Spleen (tissue), 11 donors: ENCODE measurements around the gene MESP2. TPM values are rescaled to one million over a fixed set of nuclear protein-coding genes. Genes with fewer than 3 reads are reported as not detected.

ENCODE experiments used
- DNase-seq: peaks from one replicate; pipeline ENCODE4 v3.0.0-alpha.2; 2020
- H3K27ac ChIP-seq, 8 donors: fragments of 200-600 bp; sonication (generic) in 7 of 8; 1 replicate in 4 of 8; 2 replicates in 4 of 8; pipeline versions ENCODE4 v1.5.0 to v1.8.0; 2016 to 2021; ENCODE audit warnings: inconsistent platforms in 4 of 8, mild to moderate bottlenecking in 4 of 8, moderate library complexity in 1 of 8
- H3K27me3 ChIP-seq, 7 donors: fragments of 200-600 bp; sonication (generic) in 6 of 7; replicated peaks in 1 of 7; 1 replicate in 4 of 7; 2 replicates in 3 of 7; pipeline versions ENCODE4 v1.5.0 to v1.8.0; 2016 to 2021; ENCODE audit warnings: inconsistent platforms in 3 of 7, mild to moderate bottlenecking in 1 of 7
- H3K36me3 ChIP-seq, 6 donors: fragments of 200-600 bp; sonication (generic) in 5 of 6; 1 replicate in 4 of 6; 2 replicates in 2 of 6; pipeline versions ENCODE4 v1.5.0 to v1.8.0; 2016 to 2021; ENCODE audit warnings: inconsistent platforms in 2 of 6
- H3K4me1 ChIP-seq, 6 donors: fragments of 200-600 bp; sonication (generic) in 5 of 6; 1 replicate in 3 of 6; 2 replicates in 3 of 6; pipeline versions ENCODE4 v1.5.0 to v1.8.0; 2016 to 2021; ENCODE audit warnings: inconsistent platforms in 3 of 6
- H3K4me3 ChIP-seq, 8 donors: fragments of 200-600 bp; sonication (generic) in 7 of 8; 1 replicate in 4 of 8; 2 replicates in 4 of 8; pipeline versions ENCODE4 v1.5.0 to v1.8.0; 2016 to 2021; ENCODE audit warnings: inconsistent platforms in 4 of 8, mild to moderate bottlenecking in 4 of 8, moderate library complexity in 2 of 8
- H3K9me3 ChIP-seq, 8 donors: fragments of 200-600 bp; sonication (generic) in 7 of 8; 1 replicate in 4 of 8; 2 replicates in 4 of 8; pipeline versions ENCODE4 v1.5.0 to v1.8.0; 2016 to 2021; ENCODE audit warnings: inconsistent platforms in 4 of 8
- POLR2A ChIP-seq, 3 donors: fragments of 450-650 bp; IDR thresholded peaks; one replicate each; pipeline ENCODE4 v1.5.1; 2017; ENCODE audit warnings: antibody characterized with exemption in 3 of 3, mild to moderate bottlenecking in 1 of 3
- POLR2AphosphoS5 ChIP-seq, 3 donors: sonication (generic); formaldehyde crosslinking; IDR thresholded peaks; one replicate each; pipeline ENCODE4 v1.5.1; 2017; ENCODE audit warnings: antibody characterized with exemption in 3 of 3
- WGBS, 5 donors: extraction: QIAGEN DNeasy Blood & Tissue Kit in 3 of 5; methylation state at CpG; one replicate each; pipeline versions ENCODE4 v1.1.5 to v1.1.7; 2013 to 2018; 5-methylcytosine and 5-hydroxymethylcytosine counted together
- intact Hi-C: fragments of 100-400 bp; cut with DNase I; formaldehyde crosslinking; loops from one replicate; pipeline ENCODE4 v1.15.0; 2023; ENCODE audit warnings: low total_unique reads
- polyA plus RNA-seq, 3 donors: library from polyadenylated mRNA; stranded (reverse); fragments of 200-250 nt; gene quantifications; one replicate each; pipeline ENCODE4 v1.2.1, GENCODE V29; 2013
- total RNA-seq, 7 donors: library from RNA; depleted of rRNA in 3 of 7; stranded (reverse); fragments of >200 nt in 3 of 7; fragmentation: NEBNext Ultra II Directional in 4 of 7; extraction: Animal tissue kit (Norgen Biotek cat#: 25700) in 4 of 7; gene quantifications; one replicate each; pipeline versions ENCODE4 v1.1.0 to v1.2.1, GENCODE V29; 2016 to 2021
- TF ChIP-seq, protein P1 (sequence below), 11 experiments: fragments of 200-600 bp in 7 of 11; fragments of 450-650 bp in 4 of 11; sonication (generic) in 4 of 11; IDR thresholded peaks in 8 of 11; conservative IDR thresholded peaks in 3 of 11; 1 replicate in 7 of 11; 2 replicates in 4 of 11; pipeline versions ENCODE4 v1.4.0 to v1.8.0; 2016 to 2021; ENCODE audit warnings: antibody characterized with exemption in 11 of 11, inconsistent platforms in 4 of 11, mild to moderate bottlenecking in 1 of 11
- donor health status: healthy with polysubstance abuse.
- donor health status: DM: no; HTN: no; CAD: no; lungs with moderate emphysema.
- donor health status: DM: no; HTN: no; CAD: no.
- donor health status: Bipolar disorder and iron deficiency.
- donor health status: healthy.
- donor health status: DM: no; HTN: no; CAD: no.
- donor health status: DM: yes; HTN: yes; CAD: no.

MESP2 gene
- total and polyA plus RNA-seq, 10 donors: 0.05 TPM; not detected in 9

DNA sequence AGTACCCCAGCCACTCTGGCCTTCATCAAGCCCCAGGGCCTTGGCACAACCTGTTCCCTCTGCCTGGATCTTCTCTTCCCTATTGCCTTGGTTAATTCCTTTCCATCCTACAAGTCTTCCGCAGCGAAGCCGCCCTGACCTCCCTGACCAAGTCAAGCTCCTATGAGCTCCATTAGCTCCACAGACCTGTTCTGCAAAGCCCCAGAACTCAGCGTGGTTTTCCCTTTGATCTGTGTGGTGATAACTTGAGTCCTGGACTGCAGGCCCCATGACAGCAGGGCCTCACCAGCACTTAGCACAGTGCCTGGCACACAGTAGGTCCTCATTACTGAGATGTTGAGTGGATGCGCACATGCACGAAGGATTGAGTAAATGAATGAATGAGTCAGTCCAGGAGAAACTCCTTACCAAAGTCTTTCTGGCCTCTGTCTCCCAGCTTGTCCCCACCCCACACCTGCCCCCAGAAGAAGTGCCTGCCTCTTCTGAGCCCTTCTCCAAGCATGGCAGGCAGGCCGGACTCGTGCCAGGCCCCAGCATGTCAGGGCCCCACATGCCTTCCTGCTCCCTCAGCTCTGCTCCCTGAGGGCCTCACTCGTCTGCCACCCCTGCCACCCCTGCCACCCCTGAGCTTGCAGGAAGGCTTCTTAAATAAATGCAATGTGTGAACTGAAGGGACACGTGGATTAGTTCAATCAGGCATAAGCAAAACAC lies 32.2 kb downstream of the MESP2 start:
- H3K4me3 ChIP-seq: no peak overlapping the region
- no peak overlapping the region for H3K27ac ChIP-seq
- H3K27me3 ChIP-seq: peaks cover 0 to 23% (median 4%) of the 10 kb centered on the region in 7 donors
- WGBS, 5 donors: 86 to 91% (median 89%) methylated on average over 10 of the region's 10 CpGs
- intact Hi-C loops: no loop called here
- H3K9me3 ChIP-seq: no peaks in the 10 kb centered on the region
- TF ChIP-seq POLR2AphosphoS5 (IDR thresholded peaks at IDR 0.05) (no peak), POLR2A (IDR thresholded peaks at IDR 0.05) (no peak)
- TF ChIP-seq, protein P1, sequence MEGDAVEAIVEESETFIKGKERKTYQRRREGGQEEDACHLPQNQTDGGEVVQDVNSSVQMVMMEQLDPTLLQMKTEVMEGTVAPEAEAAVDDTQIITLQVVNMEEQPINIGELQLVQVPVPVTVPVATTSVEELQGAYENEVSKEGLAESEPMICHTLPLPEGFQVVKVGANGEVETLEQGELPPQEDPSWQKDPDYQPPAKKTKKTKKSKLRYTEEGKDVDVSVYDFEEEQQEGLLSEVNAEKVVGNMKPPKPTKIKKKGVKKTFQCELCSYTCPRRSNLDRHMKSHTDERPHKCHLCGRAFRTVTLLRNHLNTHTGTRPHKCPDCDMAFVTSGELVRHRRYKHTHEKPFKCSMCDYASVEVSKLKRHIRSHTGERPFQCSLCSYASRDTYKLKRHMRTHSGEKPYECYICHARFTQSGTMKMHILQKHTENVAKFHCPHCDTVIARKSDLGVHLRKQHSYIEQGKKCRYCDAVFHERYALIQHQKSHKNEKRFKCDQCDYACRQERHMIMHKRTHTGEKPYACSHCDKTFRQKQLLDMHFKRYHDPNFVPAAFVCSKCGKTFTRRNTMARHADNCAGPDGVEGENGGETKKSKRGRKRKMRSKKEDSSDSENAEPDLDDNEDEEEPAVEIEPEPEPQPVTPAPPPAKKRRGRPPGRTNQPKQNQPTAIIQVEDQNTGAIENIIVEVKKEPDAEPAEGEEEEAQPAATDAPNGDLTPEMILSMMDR (IDR thresholded peaks at IDR 0.05 in 8 of 11, conservative IDR thresholded peaks at IDR 0.05 in 3 of 11): no peak
- peaks cover 0 to 42% (median 0%) of the 10 kb centered on the region in 6 donors for H3K36me3 ChIP-seq
- H3K4me1 ChIP-seq: peaks cover 0 to 27% (median 0%) of the 10 kb centered on the region in 6 donors
- DNase-seq: peak; percentile 50

DNA sequence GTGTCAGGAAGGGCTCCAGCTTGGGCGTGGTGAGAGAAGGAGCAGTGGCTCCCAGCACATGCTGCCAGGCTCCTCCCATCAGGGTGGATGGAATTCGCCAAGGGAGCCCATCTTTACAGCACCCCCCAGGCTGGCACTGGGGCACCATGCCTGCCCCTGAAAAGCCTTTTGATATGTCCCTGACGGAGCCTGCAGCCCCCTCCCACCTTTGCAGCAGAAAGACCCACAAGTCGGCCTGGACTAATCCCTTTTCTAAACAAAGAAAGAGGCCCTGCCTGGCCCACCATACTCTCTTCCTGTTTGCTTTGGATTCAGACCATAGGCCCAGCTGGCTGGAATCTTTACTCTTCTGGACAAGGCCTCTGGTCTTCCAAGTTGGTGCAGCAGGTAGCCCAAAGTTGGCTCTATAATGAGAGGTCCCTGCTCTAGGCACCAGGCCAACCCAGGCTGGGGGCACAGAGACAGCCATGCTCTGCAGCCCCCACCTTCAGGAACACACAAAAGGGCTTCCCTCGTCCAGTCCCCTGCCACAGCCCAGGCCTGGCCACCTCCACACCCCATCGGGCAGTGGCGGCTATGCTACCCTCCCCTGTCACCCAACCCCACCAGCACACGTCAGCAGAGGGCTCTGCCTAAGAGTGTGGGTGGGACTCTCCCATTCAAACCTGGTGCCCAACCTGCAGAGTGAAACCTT lies 33.1 kb downstream of the MESP2 start:
- Histone ChIP-seq H3K27me3 (peaks cover 1 to 24% (median 12%) of the 10 kb centered on the region in 7 donors), H3K27ac (no peak overlapping the region), H3K9me3 (no peaks in the 10 kb centered on the region), H3K4me3 (no peak overlapping the region), H3K4me1 (peaks cover under 1 to 30% (median 4%) of the 10 kb centered on the region in 6 donors), H3K36me3 (peaks cover 0 to 32% (median 0%) of the 10 kb centered on the region in 6 donors)
- TF ChIP-seq POLR2AphosphoS5 (IDR thresholded peaks at IDR 0.05) (no peak), POLR2A (IDR thresholded peaks at IDR 0.05) (no peak)
- TF ChIP-seq, protein P1 (IDR thresholded peaks at IDR 0.05 in 8 of 11, conservative IDR thresholded peaks at IDR 0.05 in 3 of 11): no peak
- 82 to 91% (median 87%) methylated on average over 5 to 8 of the region's 8 CpGs for WGBS, 5 donors
- peak; percentile 40 for DNase-seq
- intact Hi-C loops: no loop called here

DNA sequence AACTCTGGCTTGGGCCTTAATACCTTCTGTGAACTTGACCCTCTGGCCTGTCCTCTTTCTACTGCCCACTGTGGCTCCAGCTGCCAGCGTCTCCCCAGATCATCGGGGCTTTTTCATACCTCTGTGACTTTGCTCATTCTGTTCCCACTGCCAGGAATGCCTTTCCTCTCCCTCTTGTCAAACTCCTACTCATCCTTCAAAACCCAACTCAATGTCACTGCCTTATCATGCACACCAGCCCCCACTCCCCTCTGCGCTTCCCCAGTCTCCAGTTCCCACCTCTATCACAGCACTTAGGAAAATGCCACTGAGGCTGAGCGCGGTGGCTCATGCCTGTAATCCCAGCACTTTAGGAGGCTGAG lies 33.6 kb downstream of the MESP2 start:
- no peak for DNase-seq
- H3K27me3 ChIP-seq: peaks cover 5 to 30% (median 18%) of the 10 kb centered on the region in 7 donors
- peaks cover 0 to 27% (median 0%) of the 10 kb centered on the region in 6 donors for H3K36me3 ChIP-seq
- intact Hi-C loops: no loop called here
- peaks cover 5 to 33% (median 9%) of the 10 kb centered on the region in 6 donors for H3K4me1 ChIP-seq
- H3K4me3 ChIP-seq: no peak overlapping the region
- H3K27ac ChIP-seq: no peak overlapping the region
- 93 to 100% (median 97%) methylated on average over 5 of the region's 5 CpGs for WGBS, 5 donors
- TF ChIP-seq POLR2AphosphoS5 (IDR thresholded peaks at IDR 0.05) (no peak), POLR2A (IDR thresholded peaks at IDR 0.05) (no peak)
- TF ChIP-seq, protein P1 (IDR thresholded peaks at IDR 0.05 in 8 of 11, conservative IDR thresholded peaks at IDR 0.05 in 3 of 11): no peak
- H3K9me3 ChIP-seq: no peaks in the 10 kb centered on the region

DNA sequence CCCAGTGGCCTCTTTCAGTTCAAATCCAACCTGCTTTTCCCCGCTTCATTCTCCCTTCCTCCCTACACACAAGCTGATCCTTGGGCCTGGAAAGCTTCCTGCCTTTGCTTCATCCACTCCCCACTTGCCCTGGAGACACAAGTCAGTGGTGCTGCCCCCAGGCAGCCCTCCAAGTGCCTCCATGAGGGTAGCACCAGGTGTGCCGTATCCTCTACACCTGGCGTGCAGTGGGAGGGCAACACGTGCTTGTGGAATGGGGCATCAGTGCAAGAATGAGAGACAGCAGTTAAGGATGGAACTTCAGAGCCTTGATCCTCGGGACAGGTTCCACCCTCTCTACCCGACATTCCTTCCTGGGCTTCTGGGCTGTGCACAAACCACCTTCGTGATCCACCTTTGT lies 34.7 kb downstream of the MESP2 start:
- Histone ChIP-seq H3K27ac (no peak overlapping the region), H3K4me3 (no peak overlapping the region), H3K36me3 (peaks cover 0 to 16% (median 0%) of the 10 kb centered on the region in 6 donors), H3K9me3 (peaks cover 0 to 7% (median 2%) of the 10 kb centered on the region in 8 donors), H3K27me3 (peaks cover 5 to 40% (median 28%) of the 10 kb centered on the region in 7 donors), H3K4me1 (peaks cover 7 to 42% (median 15%) of the 10 kb centered on the region in 6 donors)
- no peak for TF ChIP-seq POLR2AphosphoS5 (IDR thresholded peaks at IDR 0.05)
- TF ChIP-seq, protein P1 (IDR thresholded peaks at IDR 0.05 in 8 of 11, conservative IDR thresholded peaks at IDR 0.05 in 3 of 11): no peak
- TF ChIP-seq POLR2A (IDR thresholded peaks at IDR 0.05): no peak
- intact Hi-C loops: no loop called here
- peak; percentile 57 for DNase-seq
- WGBS, 5 donors: 90 to 96% (median 94%) methylated on average over 7 of the region's 7 CpGs
